Bone marrow (tissue), 2 donors: ENCODE data around the gene FBH1.
"Not testable (repeated sequence)": the region's sequence is repeated elsewhere in the genome, so short reads cannot be mapped to it uniquely, and the experiment has no call there.

Experiments
- DNase-seq, 2 donors: peaks; one replicate each; lab custom pipeline; 2025; lab: John Stamatoyannopoulos, UW

FBH1 gene

GRCh38 chr10:5941579-5941978 lies 51.5 kb downstream of the FBH1 start:
- DNase-seq: no peak

GRCh38 chr10:5942001-5942400 lies 52.0 kb downstream of the FBH1 start:
- DNase-seq: no peak

- no peak for DNase-seq
Observed at GRCh38 chr10:5942474-5942873, 52.4 kb downstream of the FBH1 start.

GRCh38 chr10:5943536-5943935 lies 53.5 kb downstream of the FBH1 start:
- DNase-seq: no peak

GRCh38 chr10:5944389-5945189 lies 54.5 kb downstream of the FBH1 start:
- no peak for DNase-seq

- DNase-seq: no peak
Observed at GRCh38 chr10:5945190-5945509, 55.1 kb downstream of the FBH1 start.

GRCh38 chr10:5945561-5946418 lies 55.7 kb downstream of the FBH1 start:
- peak in 1 of 2 donors; percentile 16 for DNase-seq

GRCh38 chr10:5946419-5946775 lies 56.4 kb downstream of the FBH1 start:
- DNase-seq: not testable (repeated sequence)

GRCh38 chr10:5946786-5947185 lies 56.7 kb downstream of the FBH1 start:
- DNase-seq: no peak

- no peak for DNase-seq
Observed at GRCh38 chr10:5947471-5948207, 57.6 kb downstream of the FBH1 start.

GRCh38 chr10:5948208-5948585 lies 58.2 kb downstream of the FBH1 start:
- no peak for DNase-seq

- DNase-seq: no peak
Observed at GRCh38 chr10:5949009-5949759, 59.1 kb downstream of the FBH1 start.

- no peak for DNase-seq
Observed at GRCh38 chr10:5951167-5951711, 61.2 kb downstream of the FBH1 start.

GRCh38 chr10:5951721-5952407 lies 61.8 kb downstream of the FBH1 start:
- no peak for DNase-seq

- DNase-seq: no peak
Observed at GRCh38 chr10:5952731-5953385, 62.8 kb downstream of the FBH1 start.

- DNase-seq: no peak
Observed at GRCh38 chr10:5953676-5954075, 63.6 kb downstream of the FBH1 start.

GRCh38 chr10:5956146-5956936 lies 66.3 kb downstream of the FBH1 start:
- DNase-seq: no peak

- no peak for DNase-seq
Observed at GRCh38 chr10:5958077-5958476, 68.0 kb downstream of the FBH1 start.

- DNase-seq: no peak
Observed at GRCh38 chr10:5958675-5959074, 68.6 kb downstream of the FBH1 start.

- DNase-seq: no peak
Observed at GRCh38 chr10:5959142-5959541, 69.1 kb downstream of the FBH1 start.
